ENCODE measurements around the gene TAF6. TPM values are rescaled to one million over a fixed set of nuclear protein-coding genes. Genes with fewer than 3 reads are reported as not detected.
A peak's percentile ranks its signal among the peaks of the same experiment; 100 is the strongest.

The TAF6 gene
- total RNA-seq, 3 donors from 2014 or later = 31.5 to 35.0 (median 34.4) TPM

DNA sequence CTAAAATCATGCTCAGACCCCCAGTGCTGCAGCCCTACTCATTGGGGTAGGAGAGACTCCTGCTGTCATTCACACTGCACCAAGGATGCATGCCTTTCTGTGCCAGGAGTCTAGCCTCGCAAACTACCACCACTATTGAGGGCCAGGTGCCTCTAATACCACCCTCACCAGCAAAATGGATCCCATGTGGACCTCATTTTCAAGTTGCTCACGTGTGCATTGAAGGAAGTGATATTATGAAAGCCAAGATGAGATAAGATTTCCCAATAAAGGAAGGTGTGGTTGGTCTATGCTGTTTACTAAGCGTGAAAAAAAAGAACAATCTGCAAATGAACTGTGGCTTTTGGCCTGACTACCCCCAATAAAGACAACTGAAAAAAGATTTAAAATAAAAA is 22.4 kb upstream of the TAF6 start:
- DNase-seq (ENCODE audit: low spot score in 2 of 2) = no peak
- no peaks in the 10 kb centered on the region for H3K27me3 ChIP-seq
- H3K27ac ChIP-seq = no peak overlapping the region
- H3K36me3 ChIP-seq = no peaks in the 10 kb centered on the region
- no peaks in the 10 kb centered on the region for H3K9me3 ChIP-seq
- intact Hi-C loops (cut with DNase I; ENCODE audit: low total_unique reads) = loop anchor here (10.0 kb wide), 1 partner anchor 57 kb away; the partner anchor contains the start of genes COPS6 and ZNF3
- no peaks in the 10 kb centered on the region for H3K4me1 ChIP-seq
- TF ChIP-seq POLR2AphosphoS5 (IDR thresholded peaks at IDR 0.05) (no peak), CTCF (IDR thresholded peaks at IDR 0.05) (no peak), POLR2A (IDR thresholded peaks at IDR 0.05) (no peak)
- H3K4me3 ChIP-seq = no peak overlapping the region

DNA sequence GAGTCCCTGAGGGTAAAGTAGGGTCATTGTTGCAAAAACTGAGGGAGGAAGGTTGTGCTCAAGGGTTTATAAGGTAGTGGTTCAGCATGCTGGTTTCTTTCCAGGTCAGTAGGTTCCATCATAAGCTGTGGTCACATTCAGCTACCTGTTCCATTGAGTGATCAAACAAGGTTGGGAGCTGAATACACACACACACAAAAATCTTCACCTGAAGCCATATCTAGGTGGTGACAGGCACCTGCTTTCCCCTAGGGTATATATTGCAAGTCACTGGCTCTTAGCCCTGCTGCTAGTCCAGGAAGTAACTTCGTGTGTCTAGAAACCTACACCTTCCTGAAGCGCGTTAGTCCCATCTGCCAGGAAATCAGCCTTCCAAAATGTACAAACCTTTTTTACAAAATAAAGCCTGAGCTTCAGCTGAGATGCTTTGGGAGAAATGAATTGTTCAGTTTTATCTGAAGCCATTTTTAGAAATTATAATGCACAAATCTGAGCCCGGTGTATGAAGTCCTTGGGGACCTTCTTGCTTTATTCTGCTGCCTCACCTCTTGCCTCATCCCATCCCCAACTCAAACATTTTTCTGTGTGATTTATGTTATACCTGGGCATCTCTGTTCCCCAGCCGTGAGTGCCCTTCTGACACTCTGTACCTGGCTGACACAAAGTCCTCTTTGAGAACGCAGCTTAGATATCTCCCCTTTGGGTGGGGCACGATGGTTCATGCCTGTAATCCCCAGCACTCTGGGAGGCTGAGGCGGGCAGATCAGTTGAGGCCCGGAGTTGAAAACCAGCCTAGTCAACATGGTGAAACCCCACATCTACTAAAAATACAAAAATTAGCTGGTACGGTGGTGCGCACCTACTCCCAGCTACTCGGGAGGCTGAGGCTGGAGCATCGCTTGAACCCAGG is 18.9 kb upstream of the TAF6 start:
- no peaks in the 10 kb centered on the region for H3K4me1 ChIP-seq
- no peaks in the 10 kb centered on the region for H3K27me3 ChIP-seq
- no peak overlapping the region for H3K27ac ChIP-seq
- H3K36me3 ChIP-seq = no peaks in the 10 kb centered on the region
- intact Hi-C loops (cut with DNase I; ENCODE audit: low total_unique reads) = no loop called here
- TF ChIP-seq POLR2AphosphoS5 (IDR thresholded peaks at IDR 0.05) (no peak), POLR2A (IDR thresholded peaks at IDR 0.05) (no peak), CTCF (IDR thresholded peaks at IDR 0.05) (no peak)
- DNase-seq (ENCODE audit: low spot score in 2 of 2) = no peak
- H3K9me3 ChIP-seq = no peaks in the 10 kb centered on the region
- no peak overlapping the region for H3K4me3 ChIP-seq

DNA sequence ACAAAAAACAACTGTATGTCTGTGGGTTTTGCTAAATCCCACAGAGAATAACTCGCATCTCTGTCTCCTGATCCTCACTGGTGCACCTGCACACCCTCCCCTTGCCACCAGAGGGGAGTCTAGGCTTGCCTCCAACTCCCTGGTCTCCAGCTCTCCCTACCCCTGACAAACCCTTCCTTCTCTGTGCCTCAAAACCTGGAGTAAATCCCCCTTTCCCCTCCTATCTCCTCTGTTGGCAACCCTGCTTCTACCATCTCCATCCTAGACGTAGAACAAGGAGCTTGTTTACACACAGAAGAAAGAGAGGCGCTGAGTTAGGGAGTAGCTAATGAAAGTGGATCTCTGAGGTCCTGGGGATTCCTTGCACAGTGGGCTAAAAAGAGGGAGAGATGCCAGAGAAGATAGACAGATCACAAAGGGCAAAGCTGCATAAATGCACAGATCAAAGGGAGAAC is 13.6 kb upstream of the TAF6 start:
- Histone ChIP-seq H3K4me1 (no peaks in the 10 kb centered on the region), H3K4me3 (no peak overlapping the region), H3K9me3 (no peaks in the 10 kb centered on the region), H3K27me3 (no peaks in the 10 kb centered on the region), H3K27ac (no peak overlapping the region), H3K36me3 (no peaks in the 10 kb centered on the region)
- intact Hi-C loops (cut with DNase I; ENCODE audit: low total_unique reads) = no loop called here
- TF ChIP-seq POLR2A (IDR thresholded peaks at IDR 0.05) (no peak), CTCF (IDR thresholded peaks at IDR 0.05) (peak; percentile 27 to 84 (median 73)), POLR2AphosphoS5 (IDR thresholded peaks at IDR 0.05) (no peak)
- DNase-seq (ENCODE audit: low spot score in 2 of 2) = no peak

GRCh38 chr7:100132126-100132525 is 13.0 kb upstream of the TAF6 start:
- H3K36me3 ChIP-seq = no peaks in the 10 kb centered on the region
- no peak for TF ChIP-seq POLR2A (IDR thresholded peaks at IDR 0.05)
- TF ChIP-seq CTCF (IDR thresholded peaks at IDR 0.05) = no peak
- no peak for TF ChIP-seq POLR2AphosphoS5 (IDR thresholded peaks at IDR 0.05)
- H3K27ac ChIP-seq = no peak overlapping the region
- intact Hi-C loops (cut with DNase I; ENCODE audit: low total_unique reads) = no loop called here
- DNase-seq (ENCODE audit: low spot score in 2 of 2) = no peak
- H3K27me3 ChIP-seq = no peaks in the 10 kb centered on the region
- no peak overlapping the region for H3K4me3 ChIP-seq
- no peaks in the 10 kb centered on the region for H3K4me1 ChIP-seq
- no peaks in the 10 kb centered on the region for H3K9me3 ChIP-seq

Measured in breast epithelium (tissue), 4 donors.